Putamen (tissue), 1 donor: Measurements from ENCODE around the gene TRIO.

Experiments
- DNase-seq: peaks from one replicate; pipeline ENCODE4 v3.0.0-alpha.2; 2016; ENCODE audit warnings: low spot score

Gene TRIO

GRCh38 chr5:14507156-14507941 is 364.2 kb downstream of the TRIO start:
- DNase-seq = no peak

GRCh38 chr5:14508046-14508445 is 364.9 kb downstream of the TRIO start:
- DNase-seq = no peak

GRCh38 chr5:14509556-14509955 is 366.4 kb downstream of the TRIO start:
- no peak for DNase-seq

GRCh38 chr5:14510156-14510734 is 367.1 kb downstream of the TRIO start:
- no peak for DNase-seq

GRCh38 chr5:14510880-14511279 is 367.7 kb downstream of the TRIO start:
- DNase-seq = no peak

GRCh38 chr5:14512574-14512973 is 369.4 kb downstream of the TRIO start:
- no peak for DNase-seq

GRCh38 chr5:14513266-14513665 is 370.1 kb downstream of the TRIO start:
- DNase-seq = no peak

GRCh38 chr5:14516901-14517300 is 373.8 kb downstream of the TRIO start:
- DNase-seq = no peak

GRCh38 chr5:14518638-14519037 is 375.5 kb downstream of the TRIO start:
- no peak for DNase-seq

- DNase-seq = no peak
Measured at GRCh38 chr5:14521748-14522147, 378.6 kb downstream of the TRIO start.

- DNase-seq = no peak
Measured at GRCh38 chr5:14522721-14523120, 379.6 kb downstream of the TRIO start.

GRCh38 chr5:14523243-14524034 is 380.3 kb downstream of the TRIO start:
- DNase-seq = no peak

GRCh38 chr5:14525397-14525796 is 382.3 kb downstream of the TRIO start:
- no peak for DNase-seq

- DNase-seq = no peak
Measured at GRCh38 chr5:14526493-14526892, 383.4 kb downstream of the TRIO start.

- DNase-seq = no peak
Measured at GRCh38 chr5:14528115-14528514, 385.0 kb downstream of the TRIO start.

GRCh38 chr5:14528926-14529325 is 385.8 kb downstream of the TRIO start:
- DNase-seq = no peak

GRCh38 chr5:14531668-14532067 is 388.5 kb downstream of the TRIO start:
- DNase-seq = no peak

GRCh38 chr5:14532180-14532579 is 389.0 kb downstream of the TRIO start:
- no peak for DNase-seq

- DNase-seq = no peak
Measured at GRCh38 chr5:14534773-14535172, 391.6 kb downstream of the TRIO start.

- DNase-seq = peak; percentile 42
Measured at GRCh38 chr5:14545308-14545707, 402.2 kb downstream of the TRIO start.

GRCh38 chr5:14545862-14546261 is 402.7 kb downstream of the TRIO start:
- no peak for DNase-seq

GRCh38 chr5:14547666-14548065 is 404.5 kb downstream of the TRIO start:
- no peak for DNase-seq

GRCh38 chr5:14551211-14551610 is 408.1 kb downstream of the TRIO start:
- DNase-seq = no peak
